HTERT RPE-1 (cell line): ENCODE results near the gene MYLK.

Experiments
- in situ Hi-C: fragments of 300-500 bp; cut with MboI; formaldehyde crosslinking; loops from 4 replicates; pipeline ENCODE4 v1.14.3; 2020; ENCODE audit warnings: low sequenced_read_pairs

MYLK gene

GRCh38 chr3:123653221-123653682 is 230.9 kb downstream of the MYLK start:
- in situ Hi-C loops: no loop called here

- in situ Hi-C loops: no loop called here
These were observed 231.7 kb downstream of the MYLK start for GRCh38 chr3:123652342-123652984.

- in situ Hi-C loops: no loop called here
These were observed 232.4 kb downstream of the MYLK start for GRCh38 chr3:123651449-123652341.

- in situ Hi-C loops: no loop called here
These were observed 234.0 kb downstream of the MYLK start for GRCh38 chr3:123650101-123650500.

- in situ Hi-C loops: no loop called here
These were observed 235.3 kb downstream of the MYLK start for GRCh38 chr3:123648696-123649405.

GRCh38 chr3:123644358-123644757 is 239.8 kb downstream of the MYLK start:
- in situ Hi-C loops: no loop called here

- in situ Hi-C loops: no loop called here
These were observed 241.2 kb downstream of the MYLK start for GRCh38 chr3:123642957-123643330.

- in situ Hi-C loops: no loop called here
These were observed 241.8 kb downstream of the MYLK start for GRCh38 chr3:123642182-123642956.

- in situ Hi-C loops: no loop called here
These were observed 242.6 kb downstream of the MYLK start for GRCh38 chr3:123641505-123641904.

GRCh38 chr3:123640740-123641462 is 243.2 kb downstream of the MYLK start:
- in situ Hi-C loops: no loop called here

- in situ Hi-C loops: no loop called here
These were observed 243.8 kb downstream of the MYLK start for GRCh38 chr3:123640311-123640710.

- in situ Hi-C loops: no loop called here
These were observed 245.0 kb downstream of the MYLK start for GRCh38 chr3:123638936-123639689.

GRCh38 chr3:123637841-123638240 is 246.3 kb downstream of the MYLK start:
- in situ Hi-C loops: no loop called here

- in situ Hi-C loops: no loop called here
These were observed 247.0 kb downstream of the MYLK start for GRCh38 chr3:123637131-123637530.

GRCh38 chr3:123636431-123636841 is 247.7 kb downstream of the MYLK start:
- in situ Hi-C loops: no loop called here

- in situ Hi-C loops: no loop called here
These were observed 248.4 kb downstream of the MYLK start for GRCh38 chr3:123635717-123636116.

GRCh38 chr3:123635217-123635616 is 248.9 kb downstream of the MYLK start:
- in situ Hi-C loops: no loop called here

- in situ Hi-C loops: no loop called here
These were observed 249.7 kb downstream of the MYLK start for GRCh38 chr3:123634149-123635051.
